Limb (tissue), 2 donors: ENCODE data around the gene MAN2A1.
"Not testable (repeated sequence)": the region's sequence is repeated elsewhere in the genome, so short reads cannot be mapped to it uniquely, and the experiment has no call there.

ENCODE experiments used
- DNase-seq, 2 donors: peaks; one replicate each; pipeline ENCODE4 v3.0.0-alpha.2; 2016; ENCODE audit errors: extremely low spot score in 2 of 2

The MAN2A1 gene

DNA sequence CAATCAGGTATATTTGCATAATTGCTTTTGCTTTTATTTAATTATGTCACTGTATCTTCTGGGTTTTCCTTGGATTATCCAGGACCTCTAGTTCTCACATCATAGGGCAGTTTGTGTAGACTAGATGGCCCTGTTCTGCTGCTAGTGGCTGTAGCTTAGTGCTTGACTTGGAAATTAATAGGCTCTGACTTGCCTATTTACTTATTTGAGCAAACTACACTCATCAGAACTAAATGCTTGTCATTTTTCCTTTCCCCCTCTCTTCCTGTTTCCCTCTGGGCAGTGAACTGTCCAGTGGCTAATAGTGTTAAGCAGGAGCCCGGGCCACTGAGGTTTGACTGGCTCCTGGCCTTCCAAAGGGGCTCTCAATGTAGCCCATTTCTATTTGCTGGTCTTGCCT lies 135.7 kb downstream of the MAN2A1 start:
- no peak for DNase-seq

DNA sequence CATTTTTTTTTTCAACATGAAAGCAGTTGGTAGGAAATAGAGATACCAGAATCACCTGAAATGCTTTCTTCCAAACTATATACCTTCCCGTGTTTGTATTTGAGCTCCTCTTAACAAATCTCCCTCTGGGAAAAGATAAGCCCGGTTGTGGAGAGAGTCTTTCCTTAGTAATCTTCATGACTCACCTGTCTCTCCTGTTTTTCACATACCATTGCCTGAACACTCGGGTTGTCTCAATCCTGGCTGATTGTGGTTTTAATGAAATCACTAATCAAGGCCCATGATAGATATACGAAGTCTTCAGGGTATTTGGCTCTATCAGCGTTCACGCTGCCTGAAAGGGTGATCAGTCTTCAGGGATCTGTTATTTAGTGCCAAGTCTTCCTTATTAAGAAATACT lies 136.7 kb downstream of the MAN2A1 start:
- DNase-seq: no peak

DNA sequence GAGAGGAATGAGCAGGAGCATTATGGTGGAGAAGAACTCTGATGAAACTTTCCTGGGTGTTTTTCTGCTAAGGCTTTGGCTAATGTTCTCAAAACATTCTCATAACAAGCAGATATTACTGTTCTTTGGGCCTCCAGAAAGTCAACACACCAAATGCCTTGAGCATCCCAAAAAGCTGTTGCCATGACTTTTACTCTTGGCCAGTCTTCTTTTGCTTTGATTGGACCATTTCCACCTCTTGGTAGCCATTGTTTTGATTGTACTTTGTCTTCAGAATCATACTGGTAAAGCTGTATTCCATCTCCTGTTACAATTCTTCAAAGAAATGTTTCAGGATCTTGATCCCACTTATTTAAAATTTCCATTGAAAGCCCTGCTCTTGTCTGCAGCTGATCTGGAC lies 139.6 kb downstream of the MAN2A1 start:
- DNase-seq: no peak

DNA sequence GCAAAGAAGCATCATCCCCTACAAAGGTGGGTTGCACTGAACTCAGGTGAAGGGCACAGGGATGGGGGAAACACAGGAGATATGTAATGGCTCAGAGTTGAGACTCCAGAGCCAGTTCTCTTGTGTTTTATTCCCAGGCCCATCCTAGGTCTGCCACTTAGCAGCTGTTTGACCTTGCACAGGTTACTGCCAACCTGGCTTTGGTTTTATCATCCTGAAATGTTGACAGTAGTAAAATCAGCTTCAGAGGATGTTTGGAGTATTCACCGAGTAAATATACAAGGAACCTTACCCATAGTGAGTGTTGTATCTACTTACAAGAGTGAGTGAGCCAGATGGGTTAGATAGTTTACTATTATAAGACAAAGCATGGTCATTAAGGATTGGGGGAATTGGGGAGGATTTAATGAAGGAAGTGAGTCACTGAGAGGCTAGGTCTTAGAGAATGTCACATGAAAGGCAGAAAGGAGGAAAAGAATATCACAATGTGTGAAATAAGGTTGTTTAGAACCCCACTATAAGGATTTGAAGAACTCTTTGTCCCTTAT lies 141.3 kb downstream of the MAN2A1 start:
- no peak for DNase-seq

DNA sequence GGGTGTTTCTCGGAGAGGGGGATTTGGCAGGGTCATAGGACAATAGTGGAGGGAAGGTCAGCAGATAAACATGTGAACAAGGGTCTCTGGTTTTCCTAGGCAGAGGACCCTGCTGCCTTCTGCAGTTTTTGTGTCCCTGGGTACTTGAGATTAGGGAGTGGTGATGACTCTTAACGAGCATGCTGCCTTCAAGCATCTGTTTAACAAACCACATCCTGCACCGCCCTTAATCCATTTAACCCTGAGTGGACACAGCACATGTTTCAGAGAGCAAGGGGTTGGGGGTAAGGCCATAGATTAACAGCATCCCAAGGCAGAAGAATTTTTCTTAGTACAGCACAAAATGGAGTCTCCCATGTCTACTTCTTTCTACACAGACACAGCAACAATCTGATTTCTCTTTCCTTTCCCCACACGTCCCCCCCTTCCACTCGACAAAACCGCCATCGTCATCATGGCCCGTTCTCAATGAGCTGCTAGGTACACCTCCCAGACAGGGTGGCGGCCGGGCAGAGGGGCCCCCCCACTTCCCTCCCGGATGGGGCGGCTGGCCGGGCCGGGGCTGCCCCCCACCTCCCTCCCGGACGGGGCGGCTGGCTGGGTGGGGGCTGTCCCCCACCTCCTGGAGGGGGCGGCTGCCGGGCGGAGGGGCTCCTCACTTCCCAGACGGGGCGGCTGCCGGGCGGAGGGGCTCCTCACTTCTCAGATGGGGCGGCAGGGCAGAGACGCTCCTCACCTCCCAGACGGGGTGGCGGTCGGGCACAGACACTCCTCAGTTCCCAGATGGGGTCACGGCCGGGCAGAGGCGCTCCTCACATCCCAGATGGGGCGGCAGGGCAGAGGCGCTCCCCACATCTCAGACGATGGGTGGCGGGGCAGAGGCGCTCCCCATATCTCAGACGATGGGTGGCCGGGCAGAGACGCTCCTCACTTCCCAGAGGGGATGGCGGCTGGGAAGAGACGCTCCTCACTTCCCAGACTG lies 142.8 kb downstream of the MAN2A1 start:
- not testable (repeated sequence) for DNase-seq

DNA sequence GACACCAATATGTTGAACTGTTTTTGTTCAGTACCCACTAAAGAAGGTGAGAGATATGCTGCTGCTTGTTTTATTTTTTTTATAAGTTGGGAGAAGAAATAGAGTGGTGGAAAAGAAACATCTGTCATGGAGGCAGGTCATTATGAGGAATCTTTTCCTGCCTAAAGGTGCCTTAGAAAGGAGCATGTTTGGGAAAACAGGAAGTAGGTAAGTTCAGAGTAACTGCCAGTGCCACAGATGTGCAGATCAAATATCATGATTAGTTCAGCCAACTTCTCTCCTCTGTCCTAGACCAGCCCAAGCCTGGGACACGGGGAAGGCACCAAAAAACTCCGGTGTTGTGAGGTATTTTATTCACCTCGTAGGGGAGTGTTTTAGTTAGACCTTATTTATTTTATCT lies 144.2 kb downstream of the MAN2A1 start:
- DNase-seq: no peak

DNA sequence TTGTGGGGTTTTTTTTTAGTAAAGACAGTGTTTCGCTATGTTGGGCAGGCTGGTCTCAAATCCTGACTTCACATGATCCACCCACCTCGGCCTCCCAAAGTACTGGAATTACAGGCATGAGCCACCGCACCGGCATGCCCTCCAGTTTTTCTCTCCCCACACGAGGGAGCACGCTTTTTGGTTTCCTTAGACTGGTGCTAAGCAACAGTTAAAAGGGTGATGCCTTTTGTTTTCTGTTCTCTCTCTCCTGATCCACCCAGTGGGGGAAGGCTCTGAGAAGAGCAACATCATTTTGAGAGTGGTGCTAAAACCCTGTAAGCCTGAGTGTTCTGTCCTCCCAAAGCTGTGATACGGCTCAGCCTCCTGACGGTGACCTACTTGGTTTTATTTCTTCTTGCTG lies 146.6 kb downstream of the MAN2A1 start:
- no peak for DNase-seq

DNA sequence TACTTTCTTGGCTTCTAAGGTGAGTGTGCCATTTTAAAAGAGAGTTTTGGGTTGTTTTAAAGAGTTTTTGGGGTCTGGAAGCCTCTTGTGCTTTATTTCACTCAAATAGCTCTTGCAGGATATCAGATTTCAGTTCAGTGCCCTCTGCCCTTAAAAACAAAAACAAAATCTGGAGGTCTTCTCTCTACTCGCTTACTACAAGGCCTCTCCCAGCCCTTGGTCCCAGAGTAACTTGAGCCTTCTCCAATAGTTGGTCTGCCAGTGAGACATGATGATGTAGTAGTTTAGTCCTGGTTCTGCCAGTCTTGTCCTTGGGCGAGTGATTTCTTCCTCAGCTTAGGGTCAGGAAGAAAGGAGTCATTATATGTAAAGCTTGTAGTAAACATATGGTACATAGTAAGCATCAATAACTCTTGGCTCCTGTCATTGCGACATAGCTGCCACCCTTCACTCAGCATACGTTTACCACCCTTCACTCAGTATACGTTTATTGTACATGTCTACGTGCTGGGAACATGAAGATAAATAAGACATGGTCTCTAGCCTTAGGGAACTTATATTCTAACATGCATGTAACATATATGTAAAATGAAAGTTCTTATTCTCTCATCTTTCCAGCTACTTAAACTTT lies 147.6 kb downstream of the MAN2A1 start:
- no peak for DNase-seq

DNA sequence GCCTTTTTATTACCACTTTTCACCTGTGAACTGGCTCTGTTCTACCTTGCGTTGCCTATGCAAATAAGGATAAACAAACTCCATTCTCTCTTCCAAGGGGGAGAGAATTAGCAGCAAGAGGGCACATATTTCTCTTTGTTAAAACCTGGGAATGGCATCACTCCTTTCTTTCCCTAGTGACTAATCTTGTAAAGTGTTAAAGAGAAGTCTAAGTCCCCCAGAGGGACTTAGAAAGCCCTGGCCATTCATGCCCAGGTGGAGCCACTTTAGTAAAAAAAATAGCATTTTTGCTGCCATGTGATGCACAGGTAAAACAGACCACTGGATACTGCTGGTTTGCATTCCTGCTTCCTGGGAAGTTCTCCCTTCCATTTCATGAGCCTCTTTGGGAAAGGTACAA lies 148.4 kb downstream of the MAN2A1 start:
- DNase-seq: no peak

DNA sequence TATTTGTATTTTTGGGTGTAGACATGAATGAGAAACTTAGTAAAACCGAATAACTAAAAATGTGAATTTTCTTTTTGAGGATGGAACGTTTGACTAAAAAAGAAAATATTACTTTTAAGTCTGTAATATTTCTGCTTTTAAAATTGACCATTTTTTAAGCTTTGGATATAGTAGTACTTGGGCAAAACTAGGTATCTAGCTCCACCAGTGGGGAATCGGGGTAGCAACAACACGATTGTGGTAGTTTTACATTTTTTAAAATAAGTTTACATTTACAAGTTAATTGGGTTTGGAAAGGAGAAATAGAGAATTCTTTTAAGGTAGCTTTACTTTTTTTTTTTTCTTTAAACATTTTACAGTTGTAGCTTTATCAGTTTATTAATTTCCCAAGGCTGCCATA lies 154.4 kb downstream of the MAN2A1 start:
- no peak for DNase-seq

DNA sequence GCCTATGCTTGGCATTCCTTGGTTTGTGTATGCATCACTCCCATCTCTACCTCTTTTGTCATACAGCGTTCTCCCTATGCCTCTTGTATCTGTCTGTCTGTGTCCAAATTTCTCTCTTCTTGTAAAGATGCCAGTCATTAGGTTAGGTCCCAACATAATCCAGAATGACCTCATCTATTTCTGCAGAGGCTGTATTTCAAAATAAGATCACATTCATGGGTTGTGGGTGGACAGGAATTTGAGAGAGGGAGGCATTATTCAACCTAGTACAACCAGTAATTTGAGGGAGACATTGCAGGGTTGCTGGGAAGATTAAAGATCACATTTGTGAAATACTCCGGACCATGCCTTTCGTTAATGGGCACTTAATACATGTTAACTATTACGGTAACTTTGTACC lies 155.0 kb downstream of the MAN2A1 start:
- DNase-seq: no peak

DNA sequence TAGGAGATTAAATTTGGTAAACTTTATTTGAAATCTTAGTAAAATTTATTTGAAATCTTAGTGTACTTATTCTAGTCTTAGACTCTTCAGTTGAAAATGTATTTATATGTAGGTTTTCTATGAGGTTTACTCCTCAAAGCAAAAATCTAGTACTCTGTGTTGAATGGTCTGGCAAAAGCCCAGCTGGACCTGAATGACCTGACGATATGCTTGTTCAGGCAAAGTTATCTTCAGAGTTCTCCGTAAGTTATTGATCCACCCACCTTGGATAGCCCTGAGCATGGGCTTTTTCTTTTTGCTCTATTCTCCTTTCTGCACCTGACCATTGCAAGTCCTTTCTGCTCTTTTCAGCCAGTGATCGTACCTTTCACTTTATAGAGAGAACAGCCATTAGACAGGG lies 158.4 kb downstream of the MAN2A1 start:
- no peak for DNase-seq

DNA sequence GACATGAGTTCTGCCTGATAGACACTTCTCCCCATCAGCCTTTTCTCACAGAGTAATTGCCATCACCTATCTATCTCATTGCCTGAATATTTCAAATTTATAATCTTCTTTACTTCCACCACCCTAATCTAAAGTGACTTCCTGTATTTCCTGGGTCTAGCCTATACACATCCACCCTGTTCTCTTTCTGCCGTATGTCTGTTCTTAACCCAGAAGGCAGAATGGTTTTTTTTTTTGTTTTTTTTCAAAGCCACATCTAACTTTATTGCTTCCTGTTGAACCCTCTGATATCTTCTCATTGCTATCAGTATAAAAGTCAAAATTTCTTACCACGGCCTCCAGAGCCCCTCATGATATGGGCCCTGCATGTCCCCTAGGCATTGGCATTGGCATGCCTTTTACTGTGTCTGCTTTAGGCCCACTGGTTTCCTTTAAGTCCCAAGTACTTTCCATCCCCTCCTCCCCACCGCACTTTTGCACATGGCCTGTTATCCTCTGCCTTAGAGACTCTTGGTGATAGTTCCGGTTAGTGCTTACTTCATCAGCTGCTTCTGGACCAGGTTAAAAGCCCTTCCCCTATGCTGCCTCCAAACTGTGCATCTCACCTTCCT lies 159.9 kb downstream of the MAN2A1 start:
- no peak for DNase-seq

DNA sequence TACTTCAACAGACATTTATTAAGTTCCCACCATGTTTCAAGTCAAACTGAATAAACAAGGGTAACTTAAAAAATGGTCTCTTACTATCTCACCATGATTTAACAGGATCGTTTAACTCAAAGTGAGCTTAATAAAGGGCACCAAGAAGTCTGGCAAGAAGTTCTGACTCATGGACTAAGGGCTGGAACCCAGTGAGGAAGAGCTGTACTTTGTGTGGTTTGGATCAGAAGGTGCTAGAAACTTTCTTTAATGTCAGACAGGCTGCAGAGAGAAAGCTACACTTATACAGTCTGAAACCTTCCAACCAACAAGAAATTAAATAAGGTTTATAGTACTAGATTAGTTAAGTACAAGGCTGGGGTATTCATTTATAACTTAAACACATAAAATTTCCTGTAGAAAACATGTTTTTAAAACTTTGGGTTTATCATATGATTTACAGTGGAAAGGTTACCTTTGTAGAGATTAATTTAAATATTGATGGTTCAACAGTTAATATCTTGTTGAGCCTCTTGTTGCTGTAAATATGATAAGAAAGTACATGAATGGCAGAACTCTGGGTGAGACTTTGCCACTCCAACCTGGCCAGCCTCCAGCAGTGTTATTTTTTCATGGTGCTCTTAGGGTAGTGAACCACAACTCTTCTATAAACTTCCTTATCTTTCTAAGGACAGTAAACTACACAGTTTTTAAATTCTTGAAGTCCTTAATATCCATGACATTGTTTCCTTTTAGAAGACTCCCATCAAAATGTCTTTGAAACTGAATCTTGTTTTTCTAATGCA lies 162.8 kb downstream of the MAN2A1 start:
- no peak for DNase-seq

DNA sequence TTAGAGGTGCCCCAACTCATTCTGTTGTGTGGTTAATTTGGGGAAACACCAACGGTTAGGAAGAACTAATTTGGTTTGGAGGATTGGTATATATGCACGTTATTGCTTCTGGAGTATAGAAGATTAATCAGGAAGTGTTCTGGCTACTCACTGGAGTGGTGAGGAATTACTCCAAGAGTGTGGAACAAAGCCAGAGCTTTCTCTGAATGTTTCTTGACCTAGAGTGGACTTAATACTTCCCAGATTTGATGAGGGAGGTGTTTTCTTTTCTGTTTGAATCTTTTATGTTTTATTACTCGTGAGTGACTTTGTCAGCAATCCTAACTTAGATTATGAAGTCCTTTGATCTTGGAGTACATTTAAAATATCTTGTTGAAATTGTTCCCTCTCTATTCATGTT lies 163.7 kb downstream of the MAN2A1 start:
- no peak for DNase-seq

DNA sequence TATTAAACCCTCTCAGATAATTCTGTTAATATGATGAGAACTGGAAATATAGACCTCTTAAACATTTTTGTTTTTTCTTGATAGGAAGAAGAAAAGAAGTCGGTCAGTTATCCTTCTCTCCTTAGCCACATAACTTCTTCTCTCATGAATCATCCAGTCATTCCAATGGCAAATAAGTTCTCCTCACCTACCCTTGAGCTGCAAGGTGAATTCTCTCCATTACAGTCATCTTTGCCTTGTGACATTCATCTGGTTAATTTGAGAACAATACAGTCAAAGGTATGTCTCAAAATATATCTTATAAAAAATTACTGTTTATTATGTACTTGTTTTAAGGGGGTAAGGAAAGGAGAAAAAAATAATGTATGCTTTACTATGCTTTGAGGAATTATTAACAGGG lies 165.3 kb downstream of the MAN2A1 start:
- no peak for DNase-seq

DNA sequence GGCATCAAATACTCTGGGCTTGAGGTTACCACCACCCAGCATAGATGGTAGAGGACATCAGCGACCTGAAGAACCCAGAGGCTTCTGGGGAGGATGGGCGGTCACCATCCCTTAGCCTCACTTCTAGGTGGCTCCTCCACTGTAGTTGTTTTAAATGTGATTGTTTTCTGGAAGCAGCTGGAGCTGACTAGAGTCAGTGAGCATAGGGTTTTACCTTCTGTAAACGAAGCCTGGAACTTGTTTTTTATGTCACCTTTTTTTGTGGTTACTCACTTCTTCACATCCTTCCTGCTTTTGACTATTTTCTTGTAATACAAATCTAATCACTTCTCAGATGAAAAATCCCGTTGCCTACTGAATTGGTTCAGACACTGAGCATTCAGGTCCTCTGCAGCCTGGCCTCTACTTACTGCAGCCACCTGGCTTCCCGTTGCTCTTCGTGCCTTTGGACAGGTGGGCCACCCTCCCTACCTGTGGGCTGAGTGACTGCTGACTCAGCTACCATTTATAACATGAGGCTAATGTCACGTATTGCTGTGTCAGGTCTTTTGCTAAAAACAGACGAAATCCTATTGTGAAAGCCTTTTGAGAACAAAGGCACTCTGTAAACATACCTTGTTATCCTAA lies 167.8 kb downstream of the MAN2A1 start:
- no peak for DNase-seq

DNA sequence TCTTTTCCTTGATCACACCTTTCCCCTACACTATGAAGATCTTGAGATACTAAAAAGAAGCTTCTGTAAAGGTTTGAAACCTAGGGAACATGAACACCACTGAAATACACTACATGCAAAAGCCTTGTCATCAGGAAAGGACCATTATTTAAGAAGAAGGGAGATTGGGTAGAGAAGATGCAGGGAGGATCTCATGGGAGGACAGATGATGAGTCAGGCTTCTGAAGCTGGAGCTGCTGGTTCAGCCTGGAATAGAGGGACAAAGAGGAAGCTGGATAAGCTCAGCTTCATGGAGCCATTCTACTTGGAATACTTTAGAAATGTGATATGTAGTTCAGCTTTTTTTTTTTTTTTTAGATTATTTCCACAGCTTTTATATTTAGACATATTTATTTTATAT lies 169.8 kb downstream of the MAN2A1 start:
- no peak for DNase-seq

DNA sequence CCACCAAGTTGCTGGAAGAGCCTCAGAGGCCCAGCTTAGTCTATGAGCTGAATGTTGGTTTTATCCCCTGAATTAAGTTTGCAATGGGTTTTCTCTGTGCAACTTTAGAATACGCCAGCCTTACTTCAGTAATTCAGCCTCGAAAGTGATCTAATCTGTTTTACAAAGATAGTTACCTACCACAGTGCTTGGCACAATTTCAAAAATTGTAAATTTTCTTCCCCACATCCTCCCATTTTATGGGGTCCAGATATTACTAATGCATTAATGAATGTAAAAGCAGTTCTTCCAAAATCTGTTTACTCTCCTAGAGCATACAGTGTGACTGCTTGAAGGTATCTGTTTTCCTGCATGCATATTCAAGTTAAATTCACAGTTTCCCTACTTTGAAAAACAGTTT lies 172.6 kb downstream of the MAN2A1 start:
- DNase-seq: no peak

DNA sequence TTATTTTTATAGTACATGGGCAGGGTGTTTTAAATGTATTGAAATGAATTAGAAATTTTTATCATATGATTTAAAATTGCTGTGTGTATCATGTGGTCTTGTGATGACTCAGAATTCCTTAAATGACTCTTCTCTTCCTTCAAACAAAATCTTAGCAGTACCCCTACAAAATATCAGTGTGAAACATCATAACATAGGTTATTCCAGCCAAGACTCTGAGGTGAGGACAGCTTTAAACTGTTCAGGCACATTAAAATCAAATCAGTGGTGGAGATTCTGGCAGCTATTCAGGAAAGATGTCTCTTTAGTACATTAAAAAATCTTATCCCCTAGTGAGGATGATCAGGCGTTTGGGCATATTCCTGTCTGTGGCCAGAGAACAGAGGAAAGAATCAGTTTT lies 174.0 kb downstream of the MAN2A1 start:
- peak in 1 of 2 donors; percentile 22 for DNase-seq

DNA sequence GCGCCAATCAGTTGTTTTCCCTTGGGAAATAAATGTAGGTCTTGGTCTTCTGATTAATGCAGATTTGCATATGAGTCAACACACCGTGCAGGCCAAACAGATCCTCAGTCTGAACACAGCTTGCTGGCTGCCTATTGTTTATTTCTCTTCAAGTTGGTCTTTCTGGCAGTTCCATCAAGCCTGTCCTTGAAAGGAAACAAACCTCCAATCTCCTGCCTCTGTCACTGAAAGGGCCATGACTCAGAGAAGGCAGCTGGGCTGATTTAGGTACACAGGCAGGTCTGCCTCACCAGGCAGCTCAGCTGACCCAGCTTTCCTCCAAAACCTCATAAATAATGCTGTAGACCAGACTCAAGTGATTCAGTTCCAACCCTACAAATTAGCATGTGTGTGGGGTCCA lies 175.9 kb downstream of the MAN2A1 start:
- no peak for DNase-seq
